ENCODE results near the gene RPS19BP1. TPM values are rescaled to one million over a fixed set of nuclear protein-coding genes. Genes with fewer than 3 reads are reported as not detected.

RPS19BP1 gene
- total RNA-seq, 1 experiment from 2014 or later, result 102 TPM

DNA sequence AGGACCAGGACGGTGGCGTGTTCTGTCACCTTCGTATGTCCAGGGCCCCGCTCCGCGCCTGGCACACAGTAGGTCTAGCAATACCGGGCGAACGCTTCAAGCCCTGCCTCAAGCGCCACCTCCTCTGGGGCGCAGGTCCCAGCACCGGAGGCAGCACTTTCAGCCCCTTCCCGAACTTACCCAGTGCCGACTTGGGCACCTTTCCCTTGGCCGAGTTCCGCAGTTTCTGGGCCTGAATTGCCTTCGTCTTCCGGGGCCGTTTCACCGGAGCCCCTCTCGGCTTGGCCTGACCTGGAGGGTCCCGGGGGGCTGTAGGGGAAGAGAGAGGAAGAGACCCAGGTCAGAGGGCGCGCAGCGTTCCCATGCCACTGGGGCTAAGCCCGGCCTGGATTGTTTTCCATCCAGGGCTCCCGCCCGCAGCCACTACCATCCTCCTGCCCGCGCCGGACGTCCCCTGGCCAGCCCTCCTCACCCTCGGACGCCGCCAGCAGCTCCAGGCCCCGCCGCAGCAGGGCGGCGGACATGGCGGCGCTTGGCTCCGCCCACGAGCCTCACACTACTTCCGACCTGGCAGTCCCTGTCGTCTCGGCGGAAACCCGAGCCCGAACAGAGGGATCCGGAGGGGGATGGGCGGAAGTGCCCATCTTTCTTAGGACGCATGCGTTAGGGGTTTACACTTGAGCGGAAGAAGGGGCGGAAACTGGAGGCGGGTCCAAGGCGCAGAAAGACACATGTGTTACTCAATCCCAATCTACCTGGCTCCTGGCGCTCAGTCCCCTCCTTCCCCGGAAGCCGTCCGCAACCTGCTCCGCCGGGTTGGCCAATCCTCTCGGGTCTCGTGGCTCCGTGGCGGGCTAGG, at the start of gene RPS19BP1 (continued):
- TF ChIP-seq ZNF219 (CRISPR knock-in tag; IDR thresholded peaks at IDR 0.05; ENCODE audit: borderline replicate concordance) (0 out of 2 replicates have a peak, but pooled peaks have one; percentile 57), RORB (CRISPR knock-in tag; IDR thresholded peaks at IDR 0.05) (no peak), CREM (CRISPR knock-in tag; IDR thresholded peaks at IDR 0.05) (0 out of 2 replicates have a peak, but pooled peaks have one; percentile 64), ZNF423 (CRISPR knock-in tag; IDR thresholded peaks at IDR 0.05) (no peak), ZBTB21 (CRISPR knock-in tag; IDR thresholded peaks at IDR 0.05; ENCODE audit: borderline replicate concordance) (no peak; the same call in 1 of the 2 replicates), SMAD4 (CRISPR knock-in tag; IDR thresholded peaks at IDR 0.05) (no peak), FOXJ3 (CRISPR knock-in tag; IDR thresholded peaks at IDR 0.05; ENCODE audit: borderline replicate concordance) (no peak), FOXP1 (CRISPR knock-in tag; IDR thresholded peaks at IDR 0.05; ENCODE audit: borderline replicate concordance) (peak; percentile 93), RELA (CRISPR knock-in tag; IDR thresholded peaks at IDR 0.05; ENCODE audit: borderline replicate concordance) (no peak), ELF4 (CRISPR knock-in tag; IDR thresholded peaks at IDR 0.05; ENCODE audit: low read depth) (no peak), NR1H2 (CRISPR knock-in tag; IDR thresholded peaks at IDR 0.05) (no peak), NFE2L1 (CRISPR knock-in tag; IDR thresholded peaks at IDR 0.05) (no peak; the same call in 1 of the 2 replicates), ESRRA (CRISPR knock-in tag; IDR thresholded peaks at IDR 0.05; ENCODE audit: borderline replicate concordance) (no peak; the same call in 1 of the 2 replicates)
- TF ChIP-seq, protein P1, sequence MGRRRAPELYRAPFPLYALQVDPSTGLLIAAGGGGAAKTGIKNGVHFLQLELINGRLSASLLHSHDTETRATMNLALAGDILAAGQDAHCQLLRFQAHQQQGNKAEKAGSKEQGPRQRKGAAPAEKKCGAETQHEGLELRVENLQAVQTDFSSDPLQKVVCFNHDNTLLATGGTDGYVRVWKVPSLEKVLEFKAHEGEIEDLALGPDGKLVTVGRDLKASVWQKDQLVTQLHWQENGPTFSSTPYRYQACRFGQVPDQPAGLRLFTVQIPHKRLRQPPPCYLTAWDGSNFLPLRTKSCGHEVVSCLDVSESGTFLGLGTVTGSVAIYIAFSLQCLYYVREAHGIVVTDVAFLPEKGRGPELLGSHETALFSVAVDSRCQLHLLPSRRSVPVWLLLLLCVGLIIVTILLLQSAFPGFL (CRISPR knock-in tag; IDR thresholded peaks at IDR 0.05; ENCODE audit: borderline replicate concordance), result no peak
- TF ChIP-seq, protein P2, sequence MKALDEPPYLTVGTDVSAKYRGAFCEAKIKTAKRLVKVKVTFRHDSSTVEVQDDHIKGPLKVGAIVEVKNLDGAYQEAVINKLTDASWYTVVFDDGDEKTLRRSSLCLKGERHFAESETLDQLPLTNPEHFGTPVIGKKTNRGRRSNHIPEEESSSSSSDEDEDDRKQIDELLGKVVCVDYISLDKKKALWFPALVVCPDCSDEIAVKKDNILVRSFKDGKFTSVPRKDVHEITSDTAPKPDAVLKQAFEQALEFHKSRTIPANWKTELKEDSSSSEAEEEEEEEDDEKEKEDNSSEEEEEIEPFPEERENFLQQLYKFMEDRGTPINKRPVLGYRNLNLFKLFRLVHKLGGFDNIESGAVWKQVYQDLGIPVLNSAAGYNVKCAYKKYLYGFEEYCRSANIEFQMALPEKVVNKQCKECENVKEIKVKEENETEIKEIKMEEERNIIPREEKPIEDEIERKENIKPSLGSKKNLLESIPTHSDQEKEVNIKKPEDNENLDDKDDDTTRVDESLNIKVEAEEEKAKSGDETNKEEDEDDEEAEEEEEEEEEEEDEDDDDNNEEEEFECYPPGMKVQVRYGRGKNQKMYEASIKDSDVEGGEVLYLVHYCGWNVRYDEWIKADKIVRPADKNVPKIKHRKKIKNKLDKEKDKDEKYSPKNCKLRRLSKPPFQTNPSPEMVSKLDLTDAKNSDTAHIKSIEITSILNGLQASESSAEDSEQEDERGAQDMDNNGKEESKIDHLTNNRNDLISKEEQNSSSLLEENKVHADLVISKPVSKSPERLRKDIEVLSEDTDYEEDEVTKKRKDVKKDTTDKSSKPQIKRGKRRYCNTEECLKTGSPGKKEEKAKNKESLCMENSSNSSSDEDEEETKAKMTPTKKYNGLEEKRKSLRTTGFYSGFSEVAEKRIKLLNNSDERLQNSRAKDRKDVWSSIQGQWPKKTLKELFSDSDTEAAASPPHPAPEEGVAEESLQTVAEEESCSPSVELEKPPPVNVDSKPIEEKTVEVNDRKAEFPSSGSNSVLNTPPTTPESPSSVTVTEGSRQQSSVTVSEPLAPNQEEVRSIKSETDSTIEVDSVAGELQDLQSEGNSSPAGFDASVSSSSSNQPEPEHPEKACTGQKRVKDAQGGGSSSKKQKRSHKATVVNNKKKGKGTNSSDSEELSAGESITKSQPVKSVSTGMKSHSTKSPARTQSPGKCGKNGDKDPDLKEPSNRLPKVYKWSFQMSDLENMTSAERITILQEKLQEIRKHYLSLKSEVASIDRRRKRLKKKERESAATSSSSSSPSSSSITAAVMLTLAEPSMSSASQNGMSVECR (CRISPR knock-in tag; IDR thresholded peaks at IDR 0.05; ENCODE audit: borderline replicate concordance), result peak; percentile 28; the same call in 1 of the 2 replicates
- TF ChIP-seq, protein P3, sequence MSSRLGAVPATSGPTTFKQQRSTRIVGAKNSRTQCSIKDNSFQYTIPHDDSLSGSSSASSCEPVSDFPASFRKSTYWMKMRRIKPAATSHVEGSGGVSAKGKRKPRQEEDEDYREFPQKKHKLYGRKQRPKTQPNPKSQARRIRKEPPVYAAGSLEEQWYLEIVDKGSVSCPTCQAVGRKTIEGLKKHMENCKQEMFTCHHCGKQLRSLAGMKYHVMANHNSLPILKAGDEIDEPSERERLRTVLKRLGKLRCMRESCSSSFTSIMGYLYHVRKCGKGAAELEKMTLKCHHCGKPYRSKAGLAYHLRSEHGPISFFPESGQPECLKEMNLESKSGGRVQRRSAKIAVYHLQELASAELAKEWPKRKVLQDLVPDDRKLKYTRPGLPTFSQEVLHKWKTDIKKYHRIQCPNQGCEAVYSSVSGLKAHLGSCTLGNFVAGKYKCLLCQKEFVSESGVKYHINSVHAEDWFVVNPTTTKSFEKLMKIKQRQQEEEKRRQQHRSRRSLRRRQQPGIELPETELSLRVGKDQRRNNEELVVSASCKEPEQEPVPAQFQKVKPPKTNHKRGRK (CRISPR knock-in tag; IDR thresholded peaks at IDR 0.05; ENCODE audit: borderline replicate concordance), result no peak

DNA sequence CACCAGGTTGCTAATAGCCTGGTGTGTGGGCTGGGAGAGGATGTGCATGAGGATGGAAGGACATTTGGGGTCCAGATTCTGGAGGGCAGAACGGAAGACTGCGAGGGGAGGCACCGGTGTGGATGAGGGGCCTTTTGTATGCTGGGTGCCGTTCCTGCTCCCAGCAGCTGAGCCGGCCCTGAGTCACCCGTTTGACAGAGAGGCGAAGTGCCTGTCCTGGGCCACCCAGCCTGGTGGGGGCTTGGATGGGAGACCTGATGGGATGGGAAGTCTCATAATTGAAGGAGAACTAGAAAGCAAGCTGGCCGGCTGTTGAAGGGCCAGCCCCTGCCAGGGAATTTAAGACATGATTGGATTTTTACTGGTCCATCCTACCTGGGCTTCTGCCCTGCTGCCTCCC, 48.8 kb upstream of the RPS19BP1 start:
- ChIA-PET POLR2A (no interaction called here), CTCF (no interaction called here)
- no peak for DNase-seq (ENCODE audit: low spot score)
- TF ChIP-seq ZNF416 (CRISPR knock-in tag; IDR thresholded peaks at IDR 0.05) (no peak), JUN (CRISPR knock-in tag; IDR thresholded peaks at IDR 0.05) (no peak)
- TF ChIP-seq, protein P2 (CRISPR knock-in tag; IDR thresholded peaks at IDR 0.05; ENCODE audit: borderline replicate concordance), result no peak
- H3K9me3 Mint-ChIP-seq, result peaks cover 11% of the 10 kb centered on the region
- peaks cover 12% of the 10 kb centered on the region for H3K4me1 Mint-ChIP-seq
- H3K36me3 Mint-ChIP-seq, result no peaks in the 10 kb centered on the region
- ATAC-seq, result no peak
- peaks cover 3% of the 10 kb centered on the region for H3K27me3 Mint-ChIP-seq (ENCODE audit: low read depth)
- no peak overlapping the region for H3K27ac Mint-ChIP-seq
- no peak overlapping the region for H3K4me3 Mint-ChIP-seq

All from WTC11 (cell line).